Adrenal gland (tissue), 5 donors: ENCODE results near the gene TUBA4B.

ENCODE experiments used
- POLR2A ChIP-seq, 2 donors: fragments of 450-650 bp; IDR thresholded peaks; one replicate each; pipeline ENCODE4 v1.6.1; 2017; ENCODE audit warnings: antibody characterized with exemption in 2 of 2, mild to moderate bottlenecking in 2 of 2, moderate library complexity in 1 of 2
- TF ChIP-seq, protein P1 (sequence below), 6 experiments: fragments of 450-650 bp in 4 of 6; fragments of 200-600 bp in 2 of 6; sonication (generic) in 1 of 6; IDR thresholded peaks; 1 replicate in 5 of 6; 2 replicates in 1 of 6; pipeline versions ENCODE4 v1.5.1 to v1.8.0; 2016 to 2021; ENCODE audit warnings: antibody characterized with exemption in 6 of 6, mild to moderate bottlenecking in 2 of 6, moderate library complexity in 1 of 6
- donor health status: DM: no; HTN: no; CAD: no.

DNA sequence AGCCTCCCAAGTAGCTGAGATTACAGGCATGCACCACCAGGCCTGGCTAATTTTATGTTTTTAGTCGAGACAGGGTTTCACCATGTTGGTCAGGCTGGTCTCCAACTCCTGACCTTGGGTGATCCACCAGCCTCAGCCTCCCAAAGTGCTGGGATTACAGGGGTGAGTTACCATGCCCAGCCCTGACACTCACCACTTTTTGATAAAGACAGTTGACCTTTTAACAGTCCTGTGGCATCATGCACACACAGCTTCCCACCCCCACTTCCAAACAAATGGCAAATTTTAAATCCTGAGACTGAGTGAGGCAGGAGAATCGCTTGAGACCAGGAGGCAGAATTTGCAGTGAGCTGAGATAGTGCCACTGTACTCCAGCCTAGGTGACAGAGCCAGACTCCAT, 20.0 kb downstream of the TUBA4B start:
- TF ChIP-seq, protein P1, sequence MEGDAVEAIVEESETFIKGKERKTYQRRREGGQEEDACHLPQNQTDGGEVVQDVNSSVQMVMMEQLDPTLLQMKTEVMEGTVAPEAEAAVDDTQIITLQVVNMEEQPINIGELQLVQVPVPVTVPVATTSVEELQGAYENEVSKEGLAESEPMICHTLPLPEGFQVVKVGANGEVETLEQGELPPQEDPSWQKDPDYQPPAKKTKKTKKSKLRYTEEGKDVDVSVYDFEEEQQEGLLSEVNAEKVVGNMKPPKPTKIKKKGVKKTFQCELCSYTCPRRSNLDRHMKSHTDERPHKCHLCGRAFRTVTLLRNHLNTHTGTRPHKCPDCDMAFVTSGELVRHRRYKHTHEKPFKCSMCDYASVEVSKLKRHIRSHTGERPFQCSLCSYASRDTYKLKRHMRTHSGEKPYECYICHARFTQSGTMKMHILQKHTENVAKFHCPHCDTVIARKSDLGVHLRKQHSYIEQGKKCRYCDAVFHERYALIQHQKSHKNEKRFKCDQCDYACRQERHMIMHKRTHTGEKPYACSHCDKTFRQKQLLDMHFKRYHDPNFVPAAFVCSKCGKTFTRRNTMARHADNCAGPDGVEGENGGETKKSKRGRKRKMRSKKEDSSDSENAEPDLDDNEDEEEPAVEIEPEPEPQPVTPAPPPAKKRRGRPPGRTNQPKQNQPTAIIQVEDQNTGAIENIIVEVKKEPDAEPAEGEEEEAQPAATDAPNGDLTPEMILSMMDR (IDR thresholded peaks at IDR 0.05), result peak in 1 of 6 experiments; percentile 17
- no peak for TF ChIP-seq POLR2A (IDR thresholded peaks at IDR 0.05)
